Prostate gland (tissue), 2 donors: ENCODE measurements around the gene COX10.

ENCODE experiments used
- CTCF ChIP-seq, 4 experiments: fragments of 200-600 bp in 2 of 4; fragments of 450-650 bp in 2 of 4; sonication (generic) in 2 of 4; IDR thresholded peaks; 1 replicate in 3 of 4; 2 replicates in 1 of 4; pipeline ENCODE4 v1.5.1; 2016 to 2019; ENCODE audit warnings: antibody characterized with exemption in 4 of 4, mild to moderate bottlenecking in 2 of 4, moderate library complexity in 2 of 4
- POLR2A ChIP-seq: fragments of 450-650 bp; IDR thresholded peaks from one replicate; pipeline ENCODE4 v1.6.1; 2016; ENCODE audit warnings: antibody characterized with exemption, mild to moderate bottlenecking
- POLR2AphosphoS5 ChIP-seq: sonication (generic); formaldehyde crosslinking; IDR thresholded peaks from one replicate; pipeline ENCODE4 v1.6.1; 2017; ENCODE audit warnings: antibody characterized with exemption

DNA sequence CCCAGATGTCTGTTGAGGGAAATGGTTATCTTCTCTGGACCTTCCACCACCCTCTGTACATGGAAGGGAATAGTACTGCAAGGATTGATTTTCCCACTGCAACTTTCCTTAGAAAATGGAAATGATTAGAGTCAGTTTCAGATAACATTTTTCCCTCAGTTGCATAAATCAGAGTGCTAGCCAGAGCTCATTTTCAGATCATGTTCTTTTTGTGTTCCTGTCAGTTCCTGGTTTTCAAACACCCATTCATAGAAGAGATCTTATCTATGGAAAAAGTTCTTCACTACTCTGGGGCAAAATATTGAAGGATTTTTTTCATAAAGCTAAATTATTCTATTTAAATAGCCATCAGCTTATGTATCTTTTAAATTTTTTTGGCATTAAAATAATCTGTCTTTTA, 11.7 kb upstream of the COX10 start:
- TF ChIP-seq CTCF (IDR thresholded peaks at IDR 0.05) (no peak), POLR2AphosphoS5 (no peak), POLR2A (no peak)
